Muscle layer of duodenum (tissue), 2 donors: ENCODE measurements around the gene MACIR.
"Not testable (repeated sequence)": the region's sequence is repeated elsewhere in the genome, so short reads cannot be mapped to it uniquely, and the experiment has no call there.

Experiments
- H3K27ac ChIP-seq: one replicate; pipeline ENCODE4 v1.7.0; 2013; ENCODE audit warnings: mild to moderate bottlenecking, low read length
- H3K27me3 ChIP-seq: one replicate; pipeline ENCODE4 v1.7.0; 2013; ENCODE audit warnings: low read depth, mild to moderate bottlenecking, control low read depth, low read length
- H3K36me3 ChIP-seq, 2 donors: one replicate each; pipeline ENCODE4 v1.7.0; 2013; ENCODE audit warnings: low read length in 2 of 2, control low read depth in 1 of 2, mild to moderate bottlenecking in 1 of 2; ENCODE audit not compliant: insufficient read depth in 2 of 2, control insufficient read depth in 1 of 2
- H3K4me1 ChIP-seq, 2 donors: one replicate each; pipeline ENCODE4 v1.7.0; 2013; ENCODE audit warnings: low read length in 2 of 2, mild to moderate bottlenecking in 2 of 2, control low read depth in 1 of 2, moderate library complexity in 1 of 2; ENCODE audit not compliant: insufficient read depth in 2 of 2, control insufficient read depth in 1 of 2
- H3K4me3 ChIP-seq, 2 donors: one replicate each; pipeline ENCODE4 v1.7.0; 2013; ENCODE audit warnings: low read length in 2 of 2, low read depth in 1 of 2, mild to moderate bottlenecking in 1 of 2
- H3K9me3 ChIP-seq, 2 donors: one replicate each; pipeline ENCODE4 v1.7.0; 2013; ENCODE audit warnings: low read length in 2 of 2, control low read depth in 1 of 2, mild to moderate bottlenecking in 1 of 2; ENCODE audit not compliant: control insufficient read depth in 1 of 2
- donor health status: healthy.

MACIR gene, protein sequence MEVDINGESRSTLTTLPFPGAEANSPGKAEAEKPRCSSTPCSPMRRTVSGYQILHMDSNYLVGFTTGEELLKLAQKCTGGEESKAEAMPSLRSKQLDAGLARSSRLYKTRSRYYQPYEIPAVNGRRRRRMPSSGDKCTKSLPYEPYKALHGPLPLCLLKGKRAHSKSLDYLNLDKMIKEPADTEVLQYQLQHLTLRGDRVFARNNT

DNA sequence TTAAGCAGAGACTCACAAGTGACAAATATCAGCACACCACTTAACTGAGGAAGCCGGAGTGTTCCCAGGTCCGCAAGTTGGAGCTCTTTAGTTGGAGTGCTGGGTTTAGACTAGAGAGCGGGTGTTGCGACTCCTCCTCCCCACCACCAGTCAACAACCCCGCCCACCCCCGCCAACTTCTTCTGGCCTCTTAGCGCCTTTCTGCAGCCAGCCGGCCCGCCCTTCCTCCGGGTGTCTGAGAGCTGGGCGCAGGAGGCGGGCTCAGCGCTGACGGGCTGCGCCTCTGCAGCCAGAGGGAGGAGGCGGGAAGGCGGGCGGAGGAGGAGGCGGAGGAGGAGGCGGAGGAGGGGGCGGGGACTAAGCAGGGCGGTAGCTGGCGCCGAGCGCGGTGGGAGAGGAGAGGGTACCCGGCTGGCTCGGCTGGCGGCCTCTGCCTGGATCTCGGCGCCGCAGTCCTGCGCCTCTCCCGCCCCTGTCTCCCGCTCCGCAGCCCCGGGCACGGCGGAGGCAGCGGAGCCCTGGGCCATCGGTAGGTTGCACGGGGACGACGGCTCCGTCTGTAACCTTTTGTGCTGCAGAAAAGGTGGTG, at the start of gene MACIR:
TSS of gene MACIR (plus strand) at position 396 of the 589 bp plus-strand sequence. CDS start 17,157 bp downstream, outside the sequence.
- H3K36me3 ChIP-seq = no peaks in the 10 kb centered on the region
- no peaks in the 10 kb centered on the region for H3K27me3 ChIP-seq
- H3K9me3 ChIP-seq = no peaks in the 10 kb centered on the region
- H3K4me1 ChIP-seq = peaks cover 5 to 17% of the 10 kb centered on the region in 2 donors
- peak within 1 kb of the TSS; percentile 34 for H3K27ac ChIP-seq
- H3K4me3 ChIP-seq = peak within 1 kb of the TSS; percentile 74 to 97

DNA sequence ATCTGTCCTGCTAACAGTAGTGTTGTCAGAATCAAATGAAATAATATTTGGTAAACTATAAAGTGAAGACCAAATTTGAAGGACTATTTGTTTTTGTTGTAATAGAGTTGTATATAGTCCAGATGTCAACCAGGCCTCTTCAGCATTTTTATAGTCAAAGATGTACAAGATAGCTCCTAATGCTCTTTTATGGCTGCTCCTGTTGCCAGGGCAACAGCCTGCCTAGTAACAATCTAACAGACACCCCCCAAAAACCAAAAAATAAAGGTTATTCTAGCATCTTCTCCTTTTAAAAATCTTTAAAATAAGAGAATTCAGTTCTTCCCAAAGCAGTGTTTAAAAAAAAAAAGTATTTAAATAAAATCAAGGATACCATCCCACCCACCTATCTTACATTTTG, 49.5 kb upstream of the MACIR start:
- H3K27me3 ChIP-seq = no peaks in the 10 kb centered on the region
- no peak overlapping the region for H3K27ac ChIP-seq
- H3K4me3 ChIP-seq = no peak overlapping the region
- H3K4me1 ChIP-seq = no peaks in the 10 kb centered on the region
- peaks cover 0 to 16% of the 10 kb centered on the region in 2 donors for H3K36me3 ChIP-seq
- H3K9me3 ChIP-seq = no peaks in the 10 kb centered on the region

- no peak overlapping the region for H3K4me3 ChIP-seq
Measured at GRCh38 chr5:103210952-103211351, 47.6 kb upstream of the MACIR start.

GRCh38 chr5:103211576-103212561, 46.7 kb upstream of the MACIR start:
- Histone ChIP-seq H3K4me1 (no peaks in the 10 kb centered on the region), H3K27me3 (no peaks in the 10 kb centered on the region), H3K9me3 (no peaks in the 10 kb centered on the region), H3K27ac (no peak overlapping the region), H3K36me3 (peaks cover 0 to 2% of the 10 kb centered on the region in 2 donors), H3K4me3 (no peak overlapping the region)

More at GRCh38 chr5:103210952-103211351, 47.6 kb upstream of the MACIR start:
- Histone ChIP-seq H3K4me1 (no peaks in the 10 kb centered on the region), H3K9me3 (no peaks in the 10 kb centered on the region), H3K36me3 (peaks cover 0 to 9% of the 10 kb centered on the region in 2 donors), H3K27ac (no peak overlapping the region), H3K27me3 (no peaks in the 10 kb centered on the region)

GRCh38 chr5:103216137-103216536, 42.4 kb upstream of the MACIR start:
- Histone ChIP-seq H3K9me3 (no peaks in the 10 kb centered on the region), H3K4me3 (no peak overlapping the region), H3K27me3 (no peaks in the 10 kb centered on the region), H3K27ac (no peak overlapping the region), H3K36me3 (no peaks in the 10 kb centered on the region), H3K4me1 (no peaks in the 10 kb centered on the region)

GRCh38 chr5:103216697-103217096, 41.9 kb upstream of the MACIR start:
- Histone ChIP-seq H3K27ac (no peak overlapping the region), H3K36me3 (no peaks in the 10 kb centered on the region)

DNA sequence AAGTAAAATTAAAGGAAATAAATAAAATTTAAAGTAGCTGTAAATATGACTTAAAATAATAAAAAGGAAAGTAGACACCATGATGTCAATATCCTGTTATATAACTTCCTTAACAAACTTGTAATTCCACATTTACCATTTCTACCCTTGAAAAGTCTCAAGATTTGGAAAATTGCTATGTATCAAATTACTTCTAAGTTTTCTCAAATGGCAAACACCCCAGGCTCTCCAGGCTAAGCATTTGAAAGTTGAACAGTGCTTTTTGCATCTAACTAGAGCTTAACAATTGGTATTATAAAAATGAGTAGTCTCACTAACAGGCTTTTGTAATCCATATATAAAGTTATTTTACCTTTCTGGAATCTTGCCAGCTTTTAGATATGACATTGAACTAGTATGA, 41.5 kb upstream of the MACIR start:
- Histone ChIP-seq H3K36me3 (no peaks in the 10 kb centered on the region), H3K4me3 (no peak overlapping the region), H3K9me3 (no peaks in the 10 kb centered on the region), H3K4me1 (no peaks in the 10 kb centered on the region), H3K27me3 (no peaks in the 10 kb centered on the region), H3K27ac (no peak overlapping the region)

More at GRCh38 chr5:103216697-103217096, 41.9 kb upstream of the MACIR start:
- no peaks in the 10 kb centered on the region for H3K4me1 ChIP-seq
- no peaks in the 10 kb centered on the region for H3K27me3 ChIP-seq
- H3K9me3 ChIP-seq = no peaks in the 10 kb centered on the region
- H3K4me3 ChIP-seq = no peak overlapping the region

DNA sequence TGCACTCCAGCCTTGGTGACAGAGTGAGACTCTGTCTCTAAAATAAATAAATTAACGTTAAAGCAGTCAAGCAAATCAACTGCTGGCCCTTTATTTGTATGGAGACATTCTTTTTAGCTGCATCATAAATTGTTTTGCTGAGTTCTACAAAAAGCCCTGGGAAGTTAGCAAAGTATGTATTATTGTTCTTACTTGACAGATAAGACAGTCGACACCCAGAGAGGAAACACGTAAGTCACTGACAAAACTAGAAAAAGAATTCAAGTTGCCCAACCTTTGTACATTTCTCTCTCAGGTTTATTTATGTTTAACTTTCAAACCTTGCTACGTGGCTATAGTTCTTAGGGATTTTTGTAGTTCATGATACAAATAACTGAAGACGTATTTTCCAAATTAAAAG, 40.4 kb upstream of the MACIR start:
- Histone ChIP-seq H3K27ac (no peak overlapping the region), H3K36me3 (no peaks in the 10 kb centered on the region), H3K27me3 (no peaks in the 10 kb centered on the region), H3K9me3 (no peaks in the 10 kb centered on the region), H3K4me3 (no peak overlapping the region), H3K4me1 (no peaks in the 10 kb centered on the region)

DNA sequence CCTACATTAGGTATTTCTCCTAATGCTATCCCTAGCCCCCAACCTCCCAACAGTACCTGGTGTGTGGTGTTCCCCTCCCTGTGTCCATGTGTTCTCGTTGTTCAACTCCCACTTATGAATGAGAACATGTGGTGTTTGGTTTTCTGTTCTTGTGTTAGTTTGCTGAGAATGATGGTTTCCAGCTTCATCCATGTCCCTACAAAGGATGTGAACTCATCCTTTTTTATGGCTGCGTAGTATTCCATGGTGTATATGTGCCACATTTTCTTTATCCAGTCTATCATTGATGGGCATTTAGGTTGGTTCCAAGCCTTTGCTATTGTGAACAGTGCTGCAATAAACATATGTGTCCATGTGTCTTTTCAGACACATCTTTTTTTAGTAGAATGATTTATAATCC, 39.5 kb upstream of the MACIR start:
- not testable (repeated sequence) for H3K4me3 ChIP-seq, H3K9me3 ChIP-seq, H3K4me1 ChIP-seq, H3K27me3 ChIP-seq, H3K27ac ChIP-seq, H3K36me3 ChIP-seq

- no peaks in the 10 kb centered on the region for H3K36me3 ChIP-seq
- no peaks in the 10 kb centered on the region for H3K4me1 ChIP-seq
- H3K27ac ChIP-seq = no peak overlapping the region
- no peak overlapping the region for H3K4me3 ChIP-seq
- no peaks in the 10 kb centered on the region for H3K27me3 ChIP-seq
- no peaks in the 10 kb centered on the region for H3K9me3 ChIP-seq
Measured at GRCh38 chr5:103223031-103223955, 35.3 kb upstream of the MACIR start.
